Endodermal cell (in vitro differentiated cells): ENCODE measurements around the gene SLC7A8. TPM values are rescaled to one million over a fixed set of nuclear protein-coding genes. Genes with fewer than 3 reads are reported as not detected.
A peak's percentile ranks its signal among the peaks of the same experiment; 100 is the strongest.

Experiments used
- DNase-seq: peaks from one replicate; pipeline ENCODE4 v3.0.0-alpha.2; 2017
- H3K27ac ChIP-seq: 2 replicates; pipeline ENCODE4 v1.5.1; 2013; ENCODE audit warnings: mild to moderate bottlenecking, low read depth, low read length, moderate library complexity
- H3K27me3 ChIP-seq: 2 replicates; pipeline ENCODE4 v1.6.1; 2013; ENCODE audit warnings: mild to moderate bottlenecking, low read length, moderate library complexity; ENCODE audit not compliant: insufficient read depth, control insufficient read depth, poor library complexity, severe bottlenecking
- H3K36me3 ChIP-seq: 2 replicates; pipeline ENCODE4 v1.7.0; 2013; ENCODE audit warnings: mild to moderate bottlenecking, low read length, moderate library complexity; ENCODE audit not compliant: control insufficient read depth, insufficient read depth
- H3K4me1 ChIP-seq: one replicate; pipeline ENCODE4 v1.7.0; 2013; ENCODE audit warnings: low read length; ENCODE audit not compliant: control insufficient read depth, insufficient read depth
- H3K4me3 ChIP-seq: 2 replicates; pipeline ENCODE4 v1.5.1; 2013; ENCODE audit warnings: mild to moderate bottlenecking, low read length, moderate library complexity
- H3K9ac ChIP-seq: 2 replicates; pipeline ENCODE4 v1.6.1; 2013; ENCODE audit warnings: mild to moderate bottlenecking, low read length, moderate library complexity; ENCODE audit not compliant: poor library complexity, severe bottlenecking; ENCODE audit errors: extremely low read depth
- H3K9me3 ChIP-seq: 2 replicates; pipeline ENCODE4 v1.6.1; 2013; ENCODE audit warnings: mild to moderate bottlenecking, low read length, moderate library complexity; ENCODE audit not compliant: control insufficient read depth
- H3K27ac Mint-ChIP-seq: 2 replicates; pipeline ENCODE4 v1.8.0; 2020; ENCODE audit warnings: mixed read lengths
- H3K27me3 Mint-ChIP-seq: 2 replicates; pipeline ENCODE4 v1.8.0; 2021; ENCODE audit warnings: mild to moderate bottlenecking, mixed read lengths; ENCODE audit not compliant: insufficient read depth
- H3K36me3 Mint-ChIP-seq: 2 replicates; pipeline ENCODE4 v1.8.0; 2020; ENCODE audit warnings: low read depth, mixed read lengths
- H3K4me1 Mint-ChIP-seq: 2 replicates; pipeline ENCODE4 v1.8.0; 2020; ENCODE audit warnings: mixed read lengths
- H3K4me3 Mint-ChIP-seq: 2 replicates; pipeline ENCODE4 v1.8.0; 2020; ENCODE audit warnings: mild to moderate bottlenecking, moderate library complexity, mixed read lengths
- H3K9me3 Mint-ChIP-seq: 2 replicates; pipeline ENCODE4 v1.8.0; 2020; ENCODE audit warnings: mild to moderate bottlenecking, mixed read lengths
- CTCF ChIP-seq: fragments of 200-600 bp; sonication (generic); conservative IDR thresholded peaks from 2 replicates; pipeline ENCODE4 v1.5.0; 2021; ENCODE audit warnings: antibody characterized with exemption, mild to moderate bottlenecking
- WGBS, 2 experiments: methylation state at CpG; one replicate each; pipeline versions ENCODE4 v1.1.5 to v1.1.7; 2013; ENCODE audit warnings: missing lambda C conversion rate in 2 of 2, mixed read lengths in 1 of 2; ENCODE audit not compliant: insufficient coverage in 1 of 2, insufficient read length in 1 of 2; 5-methylcytosine and 5-hydroxymethylcytosine counted together
- total RNA-seq, 2 donors: library from RNA; stranded (reverse); fragmentation: NEBNext Ultra II Directional in 1 of 2; extraction: Animal tissue kit (Norgen Biotek cat#: 25700) in 1 of 2; gene quantifications; 2 replicates in 1 of 2; 3 replicates in 1 of 2; pipeline ENCODE4 v1.2.1, GENCODE V29; 2021

SLC7A8 gene
- total RNA-seq, 2 donors from 2014 or later: 47.6 to 48.9 TPM

GRCh38 chr14:23171222-23171975, 12.1 kb downstream of the SLC7A8 start:
- no peak for TF ChIP-seq CTCF
- Mint-ChIP-seq H3K27ac (no peak overlapping the region), H3K4me1 (peaks cover 49% of the 10 kb centered on the region), H3K36me3 (no peaks in the 10 kb centered on the region), H3K4me3 (no peak overlapping the region), H3K9me3 (no peaks in the 10 kb centered on the region), H3K27me3 (peaks cover 3% of the 10 kb centered on the region)
- no peak overlapping the region for H3K9ac ChIP-seq
- no peak overlapping the region for H3K27ac ChIP-seq
- WGBS, 2 experiments: 87 to 88% methylated on average over 6 to 8 of the region's 8 CpGs
- H3K4me1 ChIP-seq: peaks cover 16% of the 10 kb centered on the region
- DNase-seq: peak; percentile 58
- no peaks in the 10 kb centered on the region for H3K36me3 ChIP-seq
- no peaks in the 10 kb centered on the region for H3K27me3 ChIP-seq
- no peaks in the 10 kb centered on the region for H3K9me3 ChIP-seq
- H3K4me3 ChIP-seq: no peak overlapping the region

GRCh38 chr14:23169622-23170021, 13.8 kb downstream of the SLC7A8 start:
- H3K9me3 ChIP-seq: no peaks in the 10 kb centered on the region
- no peaks in the 10 kb centered on the region for H3K27me3 ChIP-seq
- H3K4me1 ChIP-seq: peaks cover 16% of the 10 kb centered on the region
- no peak overlapping the region for H3K4me3 Mint-ChIP-seq
- no peaks in the 10 kb centered on the region for H3K36me3 ChIP-seq
- DNase-seq: no peak
- no peaks in the 10 kb centered on the region for H3K36me3 Mint-ChIP-seq
- H3K27ac ChIP-seq: no peak overlapping the region
- peaks cover 3% of the 10 kb centered on the region for H3K27me3 Mint-ChIP-seq
- peaks cover 41% of the 10 kb centered on the region for H3K4me1 Mint-ChIP-seq
- no peak overlapping the region for H3K9ac ChIP-seq
- 92 to 100% methylated on average over 4 to 6 of the region's 6 CpGs for WGBS, 2 experiments
- no peak overlapping the region for H3K27ac Mint-ChIP-seq
- no peak for TF ChIP-seq CTCF
- no peaks in the 10 kb centered on the region for H3K9me3 Mint-ChIP-seq
- no peak overlapping the region for H3K4me3 ChIP-seq

GRCh38 chr14:23168246-23168645, 15.2 kb downstream of the SLC7A8 start:
- Histone ChIP-seq H3K9me3 (no peaks in the 10 kb centered on the region), H3K4me1 (peaks cover 8% of the 10 kb centered on the region), H3K9ac (no peak overlapping the region), H3K4me3 (peak overlapping the region; percentile 0), H3K27ac (no peak overlapping the region), H3K36me3 (no peaks in the 10 kb centered on the region), H3K27me3 (no peaks in the 10 kb centered on the region)
- Mint-ChIP-seq H3K9me3 (no peaks in the 10 kb centered on the region), H3K4me1 (peaks cover 31% of the 10 kb centered on the region), H3K27me3 (peaks cover 3% of the 10 kb centered on the region), H3K27ac (no peak overlapping the region), H3K36me3 (peaks cover 8% of the 10 kb centered on the region), H3K4me3 (no peak overlapping the region)
- 71 to 84% methylated on average over 1 to 2 of the region's 2 CpGs for WGBS, 2 experiments
- TF ChIP-seq CTCF: no peak
- DNase-seq: no peak
